ENCODE results near the gene SMCO2. TPM values are rescaled to one million over a fixed set of nuclear protein-coding genes. Genes with fewer than 3 reads are reported as not detected.

Gene SMCO2
- total and polyA plus RNA-seq, 2 of the 13 experiments (the other 11 are each of a cell fraction or from before 2014, with no cell fraction given), result 0.15 TPM; not detected in 1

DNA sequence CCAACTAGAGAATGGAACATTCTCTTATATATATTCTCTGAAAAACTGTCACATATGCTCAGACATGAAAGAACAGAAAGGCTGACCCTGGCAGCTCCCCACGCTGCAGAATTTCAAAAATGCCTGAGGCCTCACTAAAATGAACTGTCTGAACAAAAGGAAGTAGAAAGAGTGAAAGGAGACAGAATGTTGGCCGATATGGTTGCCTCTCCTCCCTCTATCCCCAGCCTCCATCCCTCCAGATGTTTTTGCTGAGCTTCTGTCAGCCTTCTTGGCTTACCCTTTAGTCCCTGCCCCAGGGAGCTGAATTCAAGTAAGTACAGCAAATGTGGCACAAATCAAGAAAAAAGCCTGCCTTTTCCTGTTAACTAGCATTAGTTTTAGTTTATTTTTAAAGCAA, 6.9 kb downstream of the SMCO2 start:
- no peak for ATAC-seq
- Histone ChIP-seq H4K20me1 (ENCODE audit: insufficient read depth, low read length) (no peaks in the 10 kb centered on the region), H3K27me3 (ENCODE audit: control insufficient read depth in 1 of 2, insufficient read depth in 2 of 2, low read length in 2 of 2) (no peaks in the 10 kb centered on the region; a peak in 1 of 5 replicates), H3K9me3 (ENCODE audit: low read length) (no peaks in the 10 kb centered on the region), H3K79me2 (ENCODE audit: insufficient read depth, low read length) (no peaks in the 10 kb centered on the region), H3K4me1 (ENCODE audit: insufficient read depth, low read length) (peaks cover 14% of the 10 kb centered on the region), H3K4me2 (ENCODE audit: low read depth, low read length) (no peak overlapping the region), H3K36me3 (replicated peaks in 1 of 2; ENCODE audit: control insufficient read depth in 1 of 2, insufficient read depth in 2 of 2, low read length in 2 of 2) (no peaks in the 10 kb centered on the region), H3K27ac (ENCODE audit: extremely low read length, insufficient read depth, low read length) (no peak overlapping the region), H2AFZ (ENCODE audit: low read length) (no peak overlapping the region), H3K4me3 (replicated peaks in 1 of 3; ENCODE audit: insufficient read depth in 1 of 3, low read depth in 2 of 3, low read length in 3 of 3) (no peak overlapping the region), H3K9ac (ENCODE audit: insufficient read depth, low read depth, low read length) (no peak overlapping the region)
- WGBS (ENCODE audit: low lambda C conversion rate), result 8% methylated on average over 2 of the region's 2 CpGs
- POLR2A ChIA-PET, result no interaction called here
- in situ Hi-C loops (cut with HindIII; ENCODE audit: extremely low pct_ligation_motif_present, low pct_unique_long_range_greater_than_20kb), result no loop called here
- no peak for DNase-seq (ENCODE audit: low spot score)
- CTCF ChIA-PET (ENCODE audit: low intra/inter-chr PET ratio, low total read pairs), result no interaction called here
- FAIRE-seq, result no peak
- BruUV-seq (replicated peaks), result no TSS peak
- no peak for TF ChIP-seq CHD2 (IDR thresholded peaks at IDR 0.05; ENCODE audit: low read depth, low read length)
- TF ChIP-seq MIER2 (CRISPR knock-in tag; IDR thresholded peaks at IDR 0.05), result no peak
- TF ChIP-seq, protein P1, sequence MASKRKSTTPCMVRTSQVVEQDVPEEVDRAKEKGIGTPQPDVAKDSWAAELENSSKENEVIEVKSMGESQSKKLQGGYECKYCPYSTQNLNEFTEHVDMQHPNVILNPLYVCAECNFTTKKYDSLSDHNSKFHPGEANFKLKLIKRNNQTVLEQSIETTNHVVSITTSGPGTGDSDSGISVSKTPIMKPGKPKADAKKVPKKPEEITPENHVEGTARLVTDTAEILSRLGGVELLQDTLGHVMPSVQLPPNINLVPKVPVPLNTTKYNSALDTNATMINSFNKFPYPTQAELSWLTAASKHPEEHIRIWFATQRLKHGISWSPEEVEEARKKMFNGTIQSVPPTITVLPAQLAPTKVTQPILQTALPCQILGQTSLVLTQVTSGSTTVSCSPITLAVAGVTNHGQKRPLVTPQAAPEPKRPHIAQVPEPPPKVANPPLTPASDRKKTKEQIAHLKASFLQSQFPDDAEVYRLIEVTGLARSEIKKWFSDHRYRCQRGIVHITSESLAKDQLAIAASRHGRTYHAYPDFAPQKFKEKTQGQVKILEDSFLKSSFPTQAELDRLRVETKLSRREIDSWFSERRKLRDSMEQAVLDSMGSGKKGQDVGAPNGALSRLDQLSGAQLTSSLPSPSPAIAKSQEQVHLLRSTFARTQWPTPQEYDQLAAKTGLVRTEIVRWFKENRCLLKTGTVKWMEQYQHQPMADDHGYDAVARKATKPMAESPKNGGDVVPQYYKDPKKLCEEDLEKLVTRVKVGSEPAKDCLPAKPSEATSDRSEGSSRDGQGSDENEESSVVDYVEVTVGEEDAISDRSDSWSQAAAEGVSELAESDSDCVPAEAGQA (IDR thresholded peaks at IDR 0.05; ENCODE audit: low read depth), result no peak
- TF ChIP-seq, protein P1 (CRISPR knock-in tag; IDR thresholded peaks at IDR 0.05; ENCODE audit: borderline replicate concordance), result no peak
- TF ChIP-seq, protein P2, sequence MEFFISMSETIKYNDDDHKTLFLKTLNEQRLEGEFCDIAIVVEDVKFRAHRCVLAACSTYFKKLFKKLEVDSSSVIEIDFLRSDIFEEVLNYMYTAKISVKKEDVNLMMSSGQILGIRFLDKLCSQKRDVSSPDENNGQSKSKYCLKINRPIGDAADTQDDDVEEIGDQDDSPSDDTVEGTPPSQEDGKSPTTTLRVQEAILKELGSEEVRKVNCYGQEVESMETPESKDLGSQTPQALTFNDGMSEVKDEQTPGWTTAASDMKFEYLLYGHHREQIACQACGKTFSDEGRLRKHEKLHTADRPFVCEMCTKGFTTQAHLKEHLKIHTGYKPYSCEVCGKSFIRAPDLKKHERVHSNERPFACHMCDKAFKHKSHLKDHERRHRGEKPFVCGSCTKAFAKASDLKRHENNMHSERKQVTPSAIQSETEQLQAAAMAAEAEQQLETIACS (CRISPR knock-in tag; IDR thresholded peaks at IDR 0.05), result no peak
- no peak for TF ChIP-seq RBM22 (optimal IDR thresholded peaks at IDR 0.05; ENCODE audit: low read length)
- no peak for TF ChIP-seq THYN1 (CRISPR knock-in tag; IDR thresholded peaks at IDR 0.05; ENCODE audit: borderline replicate concordance, low read depth)
- TF ChIP-seq, protein P3, sequence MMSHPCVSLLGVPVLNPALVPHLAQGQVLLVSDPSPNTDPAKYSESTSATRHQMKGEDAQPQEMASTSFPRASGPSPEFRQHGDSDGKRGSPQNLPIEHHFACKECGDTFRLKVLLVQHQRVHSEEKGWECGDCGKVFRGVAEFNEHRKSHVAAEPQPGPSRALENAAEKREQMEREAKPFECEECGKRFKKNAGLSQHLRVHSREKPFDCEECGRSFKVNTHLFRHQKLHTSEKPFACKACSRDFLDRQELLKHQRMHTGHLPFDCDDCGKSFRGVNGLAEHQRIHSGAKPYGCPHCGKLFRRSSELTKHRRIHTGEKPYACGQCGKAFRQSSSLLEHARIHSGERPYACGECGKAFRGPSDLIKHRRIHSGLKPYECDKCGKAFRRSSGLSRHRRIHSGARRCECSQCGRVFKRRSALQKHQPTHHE (CRISPR knock-in tag; IDR thresholded peaks at IDR 0.05; ENCODE audit: borderline replicate concordance), result no peak
- TF ChIP-seq SALL2 (CRISPR knock-in tag; IDR thresholded peaks at IDR 0.05), result no peak
- no peak for TF ChIP-seq U2AF1 (optimal IDR thresholded peaks at IDR 0.05; ENCODE audit: low read depth, low read length)
- no peak for TF ChIP-seq ZNF235 (CRISPR knock-in tag; IDR thresholded peaks at IDR 0.05; ENCODE audit: borderline replicate concordance)
- no peak for TF ChIP-seq TCF7 (IDR thresholded peaks at IDR 0.05; ENCODE audit: low read depth)
- no peak for TF ChIP-seq SNRNP70 (IDR thresholded peaks at IDR 0.05; ENCODE audit: low read depth, low read length)
- intact Hi-C loops (cut with micrococcal nuclease; ENCODE audit: unreplicated experiment), result no loop called here

Data from HepG2 (cell line).